ENCODE data around the gene ESPL1. TPM values are rescaled to one million over a fixed set of nuclear protein-coding genes. Genes with fewer than 3 reads are reported as not detected.

ESPL1 gene
- total and polyA plus RNA-seq, 2 of the 13 experiments (the other 11 are each of a cell fraction or from before 2014, with no cell fraction given), result 5.8 to 11.5 TPM

DNA sequence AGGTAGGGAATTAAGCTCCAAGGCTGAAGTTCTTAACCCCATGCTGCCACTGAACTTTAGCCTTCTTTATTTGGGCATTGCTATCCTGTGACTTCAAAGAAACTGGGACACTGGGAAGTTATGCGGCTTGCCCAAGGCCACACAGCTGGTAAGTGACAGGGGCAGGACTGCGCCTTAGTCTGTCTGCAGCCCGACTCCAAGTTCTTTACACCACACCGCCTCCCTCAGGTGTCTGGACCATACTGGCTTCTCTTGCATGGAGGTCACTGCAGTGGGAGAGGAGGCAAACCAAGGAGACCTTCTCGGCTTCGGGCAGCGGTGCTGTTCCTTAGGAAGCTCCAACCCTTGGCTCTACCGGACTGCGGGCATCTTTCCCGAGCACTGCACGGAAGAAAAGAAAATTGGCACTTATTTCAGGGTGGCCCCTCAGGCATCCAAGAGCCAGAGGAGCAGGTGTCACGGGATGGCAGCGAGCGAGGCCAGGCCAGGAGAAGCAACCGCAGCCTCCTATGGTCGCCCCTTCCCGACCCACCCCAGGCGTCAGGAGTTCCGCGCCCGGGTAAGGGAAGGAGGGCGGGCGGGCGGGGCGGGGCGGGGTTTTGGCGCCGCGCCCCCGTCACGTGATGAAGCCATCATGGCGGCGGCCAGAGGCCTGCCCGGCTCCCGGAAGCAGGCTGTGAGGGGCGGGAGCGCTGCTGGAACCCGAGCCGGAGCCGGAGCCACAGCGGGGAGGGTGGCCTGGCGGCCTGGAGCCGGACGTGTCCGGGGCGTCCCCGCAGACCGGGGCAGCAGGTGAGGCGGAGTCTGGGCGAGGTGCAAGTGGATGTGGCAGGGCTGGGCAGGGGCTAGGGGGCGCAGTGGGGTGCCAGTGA, 16.4 kb upstream of the ESPL1 start (continued):
- peak; percentile 65; the same call in 1 of the 2 replicates for TF ChIP-seq ZNF607 (CRISPR knock-in tag; IDR thresholded peaks at IDR 0.05; ENCODE audit: borderline replicate concordance)
- TF ChIP-seq BORCS8-MEF2B (CRISPR knock-in tag; IDR thresholded peaks at IDR 0.05), result peak; percentile 70
- peak; percentile 38; the same call in 1 of the 2 replicates for TF ChIP-seq ZNF776 (CRISPR knock-in tag; IDR thresholded peaks at IDR 0.05)
- peak; percentile 75; the same call in 1 of the 2 replicates for TF ChIP-seq SIN3A (IDR thresholded peaks at IDR 0.05; ENCODE audit: borderline replicate concordance, low read depth, low read length)
- peak; percentile 73; the same call in 1 of the 2 replicates for TF ChIP-seq ZNF766 (CRISPR knock-in tag; IDR thresholded peaks at IDR 0.05; ENCODE audit: borderline replicate concordance)
- TF ChIP-seq FOXO1 (CRISPR knock-in tag; IDR thresholded peaks at IDR 0.05), result 0 out of 2 replicates have a peak, but pooled peaks have one; percentile 30
- peak; percentile 57; the same call in 1 of the 2 replicates for TF ChIP-seq SMAD3 (CRISPR knock-in tag; IDR thresholded peaks at IDR 0.05)
- TF ChIP-seq ZNF441 (CRISPR knock-in tag; IDR thresholded peaks at IDR 0.05; ENCODE audit: borderline replicate concordance), result no peak
- TF ChIP-seq ZNF121 (CRISPR knock-in tag; IDR thresholded peaks at IDR 0.05), result no peak
- TF ChIP-seq NCOA1 (CRISPR knock-in tag; IDR thresholded peaks at IDR 0.05), result 0 out of 2 replicates have a peak, but pooled peaks have one; percentile 30
- no peak for TF ChIP-seq DNMT3B (CRISPR knock-in tag; conservative IDR thresholded peaks at IDR 0.05)
- TF ChIP-seq ZNF512B (CRISPR knock-in tag; IDR thresholded peaks at IDR 0.05; ENCODE audit: borderline replicate concordance), result no peak
- TF ChIP-seq, protein P1, sequence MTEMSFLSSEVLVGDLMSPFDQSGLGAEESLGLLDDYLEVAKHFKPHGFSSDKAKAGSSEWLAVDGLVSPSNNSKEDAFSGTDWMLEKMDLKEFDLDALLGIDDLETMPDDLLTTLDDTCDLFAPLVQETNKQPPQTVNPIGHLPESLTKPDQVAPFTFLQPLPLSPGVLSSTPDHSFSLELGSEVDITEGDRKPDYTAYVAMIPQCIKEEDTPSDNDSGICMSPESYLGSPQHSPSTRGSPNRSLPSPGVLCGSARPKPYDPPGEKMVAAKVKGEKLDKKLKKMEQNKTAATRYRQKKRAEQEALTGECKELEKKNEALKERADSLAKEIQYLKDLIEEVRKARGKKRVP (CRISPR knock-in tag; IDR thresholded peaks at IDR 0.05), result 0 out of 4 replicates have a peak, but pooled peaks of 1 of the 2 experiments have one; percentile 54
- no peak for TF ChIP-seq ATRX (CRISPR knock-in tag; IDR thresholded peaks at IDR 0.05; ENCODE audit: borderline replicate concordance)
- TF ChIP-seq, protein P2, sequence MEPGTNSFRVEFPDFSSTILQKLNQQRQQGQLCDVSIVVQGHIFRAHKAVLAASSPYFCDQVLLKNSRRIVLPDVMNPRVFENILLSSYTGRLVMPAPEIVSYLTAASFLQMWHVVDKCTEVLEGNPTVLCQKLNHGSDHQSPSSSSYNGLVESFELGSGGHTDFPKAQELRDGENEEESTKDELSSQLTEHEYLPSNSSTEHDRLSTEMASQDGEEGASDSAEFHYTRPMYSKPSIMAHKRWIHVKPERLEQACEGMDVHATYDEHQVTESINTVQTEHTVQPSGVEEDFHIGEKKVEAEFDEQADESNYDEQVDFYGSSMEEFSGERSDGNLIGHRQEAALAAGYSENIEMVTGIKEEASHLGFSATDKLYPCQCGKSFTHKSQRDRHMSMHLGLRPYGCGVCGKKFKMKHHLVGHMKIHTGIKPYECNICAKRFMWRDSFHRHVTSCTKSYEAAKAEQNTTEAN (CRISPR knock-in tag; conservative IDR thresholded peaks at IDR 0.05), result no peak
- TF ChIP-seq, protein P3, sequence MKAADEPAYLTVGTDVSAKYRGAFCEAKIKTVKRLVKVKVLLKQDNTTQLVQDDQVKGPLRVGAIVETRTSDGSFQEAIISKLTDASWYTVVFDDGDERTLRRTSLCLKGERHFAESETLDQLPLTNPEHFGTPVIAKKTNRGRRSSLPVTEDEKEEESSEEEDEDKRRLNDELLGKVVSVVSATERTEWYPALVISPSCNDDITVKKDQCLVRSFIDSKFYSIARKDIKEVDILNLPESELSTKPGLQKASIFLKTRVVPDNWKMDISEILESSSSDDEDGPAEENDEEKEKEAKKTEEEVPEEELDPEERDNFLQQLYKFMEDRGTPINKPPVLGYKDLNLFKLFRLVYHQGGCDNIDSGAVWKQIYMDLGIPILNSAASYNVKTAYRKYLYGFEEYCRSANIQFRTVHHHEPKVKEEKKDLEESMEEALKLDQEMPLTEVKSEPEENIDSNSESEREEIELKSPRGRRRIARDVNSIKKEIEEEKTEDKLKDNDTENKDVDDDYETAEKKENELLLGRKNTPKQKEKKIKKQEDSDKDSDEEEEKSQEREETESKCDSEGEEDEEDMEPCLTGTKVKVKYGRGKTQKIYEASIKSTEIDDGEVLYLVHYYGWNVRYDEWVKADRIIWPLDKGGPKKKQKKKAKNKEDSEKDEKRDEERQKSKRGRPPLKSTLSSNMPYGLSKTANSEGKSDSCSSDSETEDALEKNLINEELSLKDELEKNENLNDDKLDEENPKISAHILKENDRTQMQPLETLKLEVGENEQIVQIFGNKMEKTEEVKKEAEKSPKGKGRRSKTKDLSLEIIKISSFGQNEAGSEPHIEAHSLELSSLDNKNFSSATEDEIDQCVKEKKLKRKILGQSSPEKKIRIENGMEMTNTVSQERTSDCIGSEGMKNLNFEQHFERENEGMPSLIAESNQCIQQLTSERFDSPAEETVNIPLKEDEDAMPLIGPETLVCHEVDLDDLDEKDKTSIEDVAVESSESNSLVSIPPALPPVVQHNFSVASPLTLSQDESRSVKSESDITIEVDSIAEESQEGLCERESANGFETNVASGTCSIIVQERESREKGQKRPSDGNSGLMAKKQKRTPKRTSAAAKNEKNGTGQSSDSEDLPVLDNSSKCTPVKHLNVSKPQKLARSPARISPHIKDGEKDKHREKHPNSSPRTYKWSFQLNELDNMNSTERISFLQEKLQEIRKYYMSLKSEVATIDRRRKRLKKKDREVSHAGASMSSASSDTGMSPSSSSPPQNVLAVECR (CRISPR knock-in tag; IDR thresholded peaks at IDR 0.05; ENCODE audit: borderline replicate concordance), result peak; percentile 90
- peak; percentile 46 for TF ChIP-seq DMAP1 (CRISPR knock-in tag; IDR thresholded peaks at IDR 0.05)
- TF ChIP-seq HNRNPL (IDR thresholded peaks at IDR 0.05; ENCODE audit: low read depth, low read length), result 0 out of 2 replicates have a peak, but pooled peaks have one; percentile 12
- peak; percentile 42; the same call in 1 of the 2 replicates for TF ChIP-seq ZNF563 (CRISPR knock-in tag; IDR thresholded peaks at IDR 0.05)

All from HepG2 (cell line).